Gastrocnemius medialis (tissue), 4 donors: ENCODE measurements around the gene NCBP1.

ENCODE experiments used
- POLR2A ChIP-seq, 2 donors: fragments of 450-650 bp; IDR thresholded peaks; one replicate each; pipeline ENCODE4 v1.6.1; 2017; ENCODE audit warnings: antibody characterized with exemption in 2 of 2, mild to moderate bottlenecking in 2 of 2, moderate library complexity in 2 of 2
- TF ChIP-seq, protein P1 (sequence below), 5 experiments: fragments of 450-650 bp in 3 of 5; fragments of 200-600 bp in 2 of 5; sonication (generic) in 2 of 5; IDR thresholded peaks in 4 of 5; conservative IDR thresholded peaks in 1 of 5; 1 replicate in 4 of 5; 2 replicates in 1 of 5; pipeline ENCODE4 v1.5.1; 2016 to 2019; ENCODE audit warnings: antibody characterized with exemption in 5 of 5, mild to moderate bottlenecking in 3 of 5, moderate library complexity in 3 of 5

DNA sequence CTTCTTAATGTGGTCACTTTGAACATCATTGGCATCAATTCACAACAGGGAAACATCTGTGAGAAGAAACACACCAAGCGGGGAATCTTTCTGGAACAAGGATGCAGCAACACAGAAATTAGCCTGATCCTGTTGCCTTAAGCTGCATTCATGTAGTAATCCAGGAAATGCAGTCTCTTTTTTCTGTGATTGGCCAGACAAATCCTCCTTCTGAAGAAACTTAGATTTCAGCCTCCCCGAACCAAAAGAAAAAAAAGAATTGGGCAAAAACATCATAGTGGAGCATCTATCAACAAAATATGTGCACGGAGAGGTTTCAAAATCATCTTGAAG is 70.7 kb downstream of the NCBP1 start:
- TF ChIP-seq, protein P1, sequence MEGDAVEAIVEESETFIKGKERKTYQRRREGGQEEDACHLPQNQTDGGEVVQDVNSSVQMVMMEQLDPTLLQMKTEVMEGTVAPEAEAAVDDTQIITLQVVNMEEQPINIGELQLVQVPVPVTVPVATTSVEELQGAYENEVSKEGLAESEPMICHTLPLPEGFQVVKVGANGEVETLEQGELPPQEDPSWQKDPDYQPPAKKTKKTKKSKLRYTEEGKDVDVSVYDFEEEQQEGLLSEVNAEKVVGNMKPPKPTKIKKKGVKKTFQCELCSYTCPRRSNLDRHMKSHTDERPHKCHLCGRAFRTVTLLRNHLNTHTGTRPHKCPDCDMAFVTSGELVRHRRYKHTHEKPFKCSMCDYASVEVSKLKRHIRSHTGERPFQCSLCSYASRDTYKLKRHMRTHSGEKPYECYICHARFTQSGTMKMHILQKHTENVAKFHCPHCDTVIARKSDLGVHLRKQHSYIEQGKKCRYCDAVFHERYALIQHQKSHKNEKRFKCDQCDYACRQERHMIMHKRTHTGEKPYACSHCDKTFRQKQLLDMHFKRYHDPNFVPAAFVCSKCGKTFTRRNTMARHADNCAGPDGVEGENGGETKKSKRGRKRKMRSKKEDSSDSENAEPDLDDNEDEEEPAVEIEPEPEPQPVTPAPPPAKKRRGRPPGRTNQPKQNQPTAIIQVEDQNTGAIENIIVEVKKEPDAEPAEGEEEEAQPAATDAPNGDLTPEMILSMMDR (IDR thresholded peaks at IDR 0.05 in 4 of 5, conservative IDR thresholded peaks at IDR 0.05 in 1 of 5), result no peak
- no peak for TF ChIP-seq POLR2A (IDR thresholded peaks at IDR 0.05)
